ENCODE measurements around the gene BICD1. TPM values are rescaled to one million over a fixed set of nuclear protein-coding genes. Genes with fewer than 3 reads are reported as not detected.

BICD1 gene
- total and polyA plus RNA-seq, 2 donors (not counting 1 experiment from before 2014, with no cell fraction given): 11.1 to 12.4 TPM

DNA sequence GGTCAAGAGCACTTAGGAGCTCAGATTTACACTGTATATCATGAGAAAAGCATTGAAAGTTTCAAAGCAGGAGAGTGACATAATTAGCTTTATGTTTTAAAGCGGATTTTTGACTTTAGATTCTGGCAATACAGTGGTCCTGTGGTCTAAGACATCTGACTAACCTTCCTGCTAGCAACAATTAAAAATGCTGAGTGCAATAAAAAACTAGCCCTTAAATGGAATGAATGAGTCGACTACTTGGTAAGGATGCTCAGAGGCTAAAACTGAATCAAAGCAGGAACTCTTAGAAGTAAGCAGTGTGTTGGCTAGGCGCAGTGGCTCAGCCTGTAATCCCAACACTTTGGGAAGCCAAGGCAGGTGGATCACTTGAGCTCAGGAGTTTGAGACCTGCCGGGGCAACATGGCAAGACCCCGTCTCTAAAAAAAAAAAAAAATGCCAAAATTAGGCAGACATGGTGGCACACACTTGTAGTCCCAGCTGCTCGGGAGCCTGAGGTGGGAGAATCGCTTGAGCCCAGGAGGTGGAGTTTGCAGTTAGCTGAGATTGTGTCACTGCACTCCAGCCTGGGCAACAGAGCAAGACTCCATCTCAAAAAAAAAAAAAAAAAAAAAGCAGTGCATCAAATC lies 18.9 kb downstream of the BICD1 start:
- H3K36me3 ChIP-seq (ENCODE audit: control insufficient read depth, insufficient read depth, low read length): no peaks in the 10 kb centered on the region
- no peaks in the 10 kb centered on the region for H4K20me1 ChIP-seq (ENCODE audit: control insufficient read depth, extremely low read depth, insufficient read depth, low read length)
- H3K4me3 ChIP-seq (replicated peaks in 1 of 4; ENCODE audit: control extremely low read depth in 1 of 4, insufficient read depth in 1 of 4, low read depth in 3 of 4, low read length in 4 of 4): no peak overlapping the region
- H3K27me3 ChIP-seq (ENCODE audit: control insufficient read depth, insufficient read depth, low read length): no peaks in the 10 kb centered on the region
- H3K4me1 ChIP-seq (ENCODE audit: control insufficient read depth, extremely low read depth, insufficient read depth, low read length): peaks cover 6% of the 10 kb centered on the region
- DNase-seq (ENCODE audit: low read depth in 2 of 2): peak in 1 of 2 donors; percentile 80
- H3K27ac ChIP-seq (ENCODE audit: insufficient read depth, low read length): peak overlapping the region; percentile 13
- no peak overlapping the region for H3K4me2 ChIP-seq (ENCODE audit: extremely low read depth, insufficient read depth, low read length)
- peaks cover 10% of the 10 kb centered on the region for H3K79me2 ChIP-seq (ENCODE audit: control insufficient read depth, insufficient read depth, low read length)
- TF ChIP-seq, protein P1, sequence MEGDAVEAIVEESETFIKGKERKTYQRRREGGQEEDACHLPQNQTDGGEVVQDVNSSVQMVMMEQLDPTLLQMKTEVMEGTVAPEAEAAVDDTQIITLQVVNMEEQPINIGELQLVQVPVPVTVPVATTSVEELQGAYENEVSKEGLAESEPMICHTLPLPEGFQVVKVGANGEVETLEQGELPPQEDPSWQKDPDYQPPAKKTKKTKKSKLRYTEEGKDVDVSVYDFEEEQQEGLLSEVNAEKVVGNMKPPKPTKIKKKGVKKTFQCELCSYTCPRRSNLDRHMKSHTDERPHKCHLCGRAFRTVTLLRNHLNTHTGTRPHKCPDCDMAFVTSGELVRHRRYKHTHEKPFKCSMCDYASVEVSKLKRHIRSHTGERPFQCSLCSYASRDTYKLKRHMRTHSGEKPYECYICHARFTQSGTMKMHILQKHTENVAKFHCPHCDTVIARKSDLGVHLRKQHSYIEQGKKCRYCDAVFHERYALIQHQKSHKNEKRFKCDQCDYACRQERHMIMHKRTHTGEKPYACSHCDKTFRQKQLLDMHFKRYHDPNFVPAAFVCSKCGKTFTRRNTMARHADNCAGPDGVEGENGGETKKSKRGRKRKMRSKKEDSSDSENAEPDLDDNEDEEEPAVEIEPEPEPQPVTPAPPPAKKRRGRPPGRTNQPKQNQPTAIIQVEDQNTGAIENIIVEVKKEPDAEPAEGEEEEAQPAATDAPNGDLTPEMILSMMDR (conservative IDR thresholded peaks at IDR 0.05 in 1 of 2, IDR thresholded peaks at IDR 0.05 in 1 of 2; ENCODE audit: low read depth in 1 of 2, low read length in 2 of 2): no peak
- no peak for TF ChIP-seq EZH2 (IDR thresholded peaks at IDR 0.05; ENCODE audit: low read length, missing control alignments)
- H2AFZ ChIP-seq (ENCODE audit: low read length): no peak overlapping the region
- no peaks in the 10 kb centered on the region for H3K9me3 ChIP-seq (ENCODE audit: control insufficient read depth, insufficient read depth, low read depth, low read length)
- H3K9ac ChIP-seq (ENCODE audit: insufficient read depth, low read length): no peak overlapping the region

GRCh38 chr12:32126720-32127119 lies 20.1 kb downstream of the BICD1 start:
- H3K79me2 ChIP-seq (ENCODE audit: control insufficient read depth, insufficient read depth, low read length): peaks cover 10% of the 10 kb centered on the region
- H3K4me3 ChIP-seq (replicated peaks in 1 of 4; ENCODE audit: control extremely low read depth in 1 of 4, insufficient read depth in 1 of 4, low read depth in 3 of 4, low read length in 4 of 4): no peak overlapping the region
- peak in 1 of 2 donors; percentile 93 for DNase-seq (ENCODE audit: low read depth in 2 of 2)
- no peaks in the 10 kb centered on the region for H4K20me1 ChIP-seq (ENCODE audit: control insufficient read depth, extremely low read depth, insufficient read depth, low read length)
- no peaks in the 10 kb centered on the region for H3K36me3 ChIP-seq (ENCODE audit: control insufficient read depth, insufficient read depth, low read length)
- no peak overlapping the region for H3K4me2 ChIP-seq (ENCODE audit: extremely low read depth, insufficient read depth, low read length)
- no peaks in the 10 kb centered on the region for H3K27me3 ChIP-seq (ENCODE audit: control insufficient read depth, insufficient read depth, low read length)
- H3K27ac ChIP-seq (ENCODE audit: insufficient read depth, low read length): no peak overlapping the region
- no peaks in the 10 kb centered on the region for H3K9me3 ChIP-seq (ENCODE audit: control insufficient read depth, insufficient read depth, low read depth, low read length)
- peaks cover 6% of the 10 kb centered on the region for H3K4me1 ChIP-seq (ENCODE audit: control insufficient read depth, extremely low read depth, insufficient read depth, low read length)
- no peak for TF ChIP-seq EZH2 (IDR thresholded peaks at IDR 0.05; ENCODE audit: low read length, missing control alignments)
- TF ChIP-seq, protein P1 (conservative IDR thresholded peaks at IDR 0.05 in 1 of 2, IDR thresholded peaks at IDR 0.05 in 1 of 2; ENCODE audit: low read depth in 1 of 2, low read length in 2 of 2): no peak
- no peak overlapping the region for H3K9ac ChIP-seq (ENCODE audit: insufficient read depth, low read length)
- H2AFZ ChIP-seq (ENCODE audit: low read length): no peak overlapping the region

DNA sequence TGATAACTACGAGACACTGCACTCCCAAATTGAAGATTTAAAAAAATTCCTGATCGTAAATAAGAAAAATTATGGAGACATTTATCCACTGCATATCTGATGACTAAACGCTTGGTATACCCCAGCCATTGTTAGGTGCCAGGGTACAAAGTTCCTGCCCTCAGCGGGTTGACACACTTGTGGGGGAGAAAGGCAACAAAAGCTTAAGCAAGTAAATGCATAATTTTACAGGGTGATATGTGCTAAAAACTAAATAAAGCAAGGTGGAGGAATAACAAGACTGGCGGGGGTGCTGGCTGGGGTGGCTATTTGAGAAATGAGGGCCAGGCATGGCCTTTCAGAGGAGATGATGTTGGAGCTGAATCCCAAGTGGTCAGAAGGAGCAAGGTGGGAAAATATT lies 25.0 kb downstream of the BICD1 start:
- no peak overlapping the region for H3K9ac ChIP-seq (ENCODE audit: insufficient read depth, low read length)
- no peak for TF ChIP-seq EZH2 (IDR thresholded peaks at IDR 0.05; ENCODE audit: low read length, missing control alignments)
- TF ChIP-seq, protein P1 (conservative IDR thresholded peaks at IDR 0.05 in 1 of 2, IDR thresholded peaks at IDR 0.05 in 1 of 2; ENCODE audit: low read depth in 1 of 2, low read length in 2 of 2): no peak
- no peaks in the 10 kb centered on the region for H3K27me3 ChIP-seq (ENCODE audit: control insufficient read depth, insufficient read depth, low read length)
- H3K9me3 ChIP-seq (ENCODE audit: control insufficient read depth, insufficient read depth, low read depth, low read length): no peaks in the 10 kb centered on the region
- no peak overlapping the region for H2AFZ ChIP-seq (ENCODE audit: low read length)
- no peak for DNase-seq (ENCODE audit: low read depth in 2 of 2)
- no peaks in the 10 kb centered on the region for H4K20me1 ChIP-seq (ENCODE audit: control insufficient read depth, extremely low read depth, insufficient read depth, low read length)
- no peak overlapping the region for H3K4me2 ChIP-seq (ENCODE audit: extremely low read depth, insufficient read depth, low read length)
- no peak overlapping the region for H3K4me3 ChIP-seq (replicated peaks in 1 of 4; ENCODE audit: control extremely low read depth in 1 of 4, insufficient read depth in 1 of 4, low read depth in 3 of 4, low read length in 4 of 4)
- H3K4me1 ChIP-seq (ENCODE audit: control insufficient read depth, extremely low read depth, insufficient read depth, low read length): no peaks in the 10 kb centered on the region
- H3K79me2 ChIP-seq (ENCODE audit: control insufficient read depth, insufficient read depth, low read length): peaks cover 8% of the 10 kb centered on the region
- no peaks in the 10 kb centered on the region for H3K36me3 ChIP-seq (ENCODE audit: control insufficient read depth, insufficient read depth, low read length)
- no peak overlapping the region for H3K27ac ChIP-seq (ENCODE audit: insufficient read depth, low read length)
